Mucosa of rectum (tissue), 2 donors: ENCODE measurements around the gene ARL11.
"Not testable (repeated sequence)": the region's sequence is repeated elsewhere in the genome, so short reads cannot be mapped to it uniquely, and the experiment has no call there.

Experiments used
- H3K27ac ChIP-seq, 2 donors: one replicate each; pipeline ENCODE4 v1.7.0; 2013; ENCODE audit warnings: inconsistent platforms in 2 of 2, low read depth in 2 of 2, low read length in 2 of 2
- H3K27me3 ChIP-seq, 2 donors: one replicate each; pipeline ENCODE4 v1.7.0; 2013; ENCODE audit warnings: low read length in 2 of 2; ENCODE audit not compliant: control insufficient read depth in 2 of 2, insufficient read depth in 2 of 2
- H3K36me3 ChIP-seq, 2 donors: one replicate each; pipeline ENCODE4 v1.7.0; 2013; ENCODE audit warnings: low read length in 2 of 2; ENCODE audit not compliant: control insufficient read depth in 2 of 2, insufficient read depth in 2 of 2
- H3K4me1 ChIP-seq, 2 donors: one replicate each; pipeline ENCODE4 v1.7.0; 2013; ENCODE audit warnings: low read length in 2 of 2, mild to moderate bottlenecking in 1 of 2; ENCODE audit not compliant: control insufficient read depth in 2 of 2, insufficient read depth in 2 of 2
- H3K4me3 ChIP-seq, 2 donors: one replicate each; pipeline ENCODE4 v1.7.0; 2013; ENCODE audit warnings: low read length in 2 of 2
- H3K9ac ChIP-seq, 2 donors: one replicate each; pipeline ENCODE4 v1.7.0; 2013; ENCODE audit warnings: low read length in 2 of 2, low read depth in 1 of 2, mild to moderate bottlenecking in 1 of 2
- H3K9me3 ChIP-seq, 2 donors: one replicate each; pipeline ENCODE4 v1.7.0; 2013; ENCODE audit warnings: low read length in 2 of 2; ENCODE audit not compliant: control insufficient read depth in 2 of 2
- donor health status: healthy.
- donor health status: Normal muscosa, but diverticular disease.

Gene ARL11

GRCh38 chr13:49594576-49594975 is 33.7 kb upstream of the ARL11 start:
- Histone ChIP-seq H3K9me3 (no peaks in the 10 kb centered on the region), H3K4me3 (no peak overlapping the region), H3K27me3 (no peaks in the 10 kb centered on the region), H3K36me3 (no peaks in the 10 kb centered on the region), H3K9ac (no peak overlapping the region), H3K27ac (no peak overlapping the region), H3K4me1 (no peaks in the 10 kb centered on the region)

GRCh38 chr13:49596221-49596620 is 32.1 kb upstream of the ARL11 start:
- Histone ChIP-seq H3K9ac (no peak overlapping the region), H3K9me3 (no peaks in the 10 kb centered on the region), H3K4me3 (no peak overlapping the region), H3K27ac (no peak overlapping the region), H3K36me3 (no peaks in the 10 kb centered on the region), H3K4me1 (no peaks in the 10 kb centered on the region), H3K27me3 (no peaks in the 10 kb centered on the region)

- H3K9me3 ChIP-seq, result no peaks in the 10 kb centered on the region
- no peak overlapping the region for H3K9ac ChIP-seq
- H3K4me3 ChIP-seq, result no peak overlapping the region
- H3K4me1 ChIP-seq, result peaks cover 0 to 3% of the 10 kb centered on the region in 2 donors
- H3K27ac ChIP-seq, result no peak overlapping the region
- H3K27me3 ChIP-seq, result no peaks in the 10 kb centered on the region
- no peaks in the 10 kb centered on the region for H3K36me3 ChIP-seq
Measured at GRCh38 chr13:49597043-49597641, 31.2 kb upstream of the ARL11 start.

DNA sequence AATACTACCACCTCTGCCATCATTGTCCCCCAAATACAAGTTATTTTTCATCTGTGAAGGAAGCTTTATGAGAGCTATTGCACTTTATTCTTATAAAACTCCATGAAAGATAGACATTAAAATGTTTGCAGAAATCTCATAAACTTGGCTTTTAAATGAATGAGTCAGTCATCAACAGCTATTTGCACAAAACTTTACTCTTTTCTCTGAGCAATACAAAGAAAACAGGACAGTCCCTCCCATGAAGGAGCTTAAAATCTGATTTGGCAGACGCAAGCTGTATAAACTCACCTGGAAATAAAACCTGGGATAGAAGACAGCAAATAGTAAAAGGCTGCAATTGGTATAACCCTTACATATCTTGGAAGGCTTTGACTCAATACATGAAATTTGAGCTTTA is 26.3 kb upstream of the ARL11 start:
- H3K4me1 ChIP-seq, result peaks cover 3 to 14% of the 10 kb centered on the region in 2 donors
- H3K9ac ChIP-seq, result no peak overlapping the region
- no peak overlapping the region for H3K27ac ChIP-seq
- H3K4me3 ChIP-seq, result no peak overlapping the region
- H3K36me3 ChIP-seq, result no peaks in the 10 kb centered on the region
- no peaks in the 10 kb centered on the region for H3K27me3 ChIP-seq
- H3K9me3 ChIP-seq, result no peaks in the 10 kb centered on the region

- not testable (repeated sequence) for H3K27me3 ChIP-seq, H3K9ac ChIP-seq, H3K36me3 ChIP-seq, H3K4me3 ChIP-seq, H3K27ac ChIP-seq, H3K9me3 ChIP-seq
- H3K4me1 ChIP-seq, result peaks cover 3 to 14% of the 10 kb centered on the region in 2 donors
Measured at GRCh38 chr13:49602615-49603014, 25.7 kb upstream of the ARL11 start.

GRCh38 chr13:49604570-49604969 is 23.7 kb upstream of the ARL11 start:
- H3K27ac ChIP-seq, result no peak overlapping the region
- H3K36me3 ChIP-seq, result no peaks in the 10 kb centered on the region
- H3K4me1 ChIP-seq, result peaks cover 3 to 14% of the 10 kb centered on the region in 2 donors
- H3K4me3 ChIP-seq, result no peak overlapping the region
- H3K27me3 ChIP-seq, result no peaks in the 10 kb centered on the region
- no peaks in the 10 kb centered on the region for H3K9me3 ChIP-seq
- H3K9ac ChIP-seq, result no peak overlapping the region

- peak overlapping the region; percentile 40 to 68 for H3K4me3 ChIP-seq
- H3K9ac ChIP-seq, result peak overlapping the region in 1 of 2 donors; percentile 13
- no peaks in the 10 kb centered on the region for H3K36me3 ChIP-seq
- H3K9me3 ChIP-seq, result no peaks in the 10 kb centered on the region
- H3K27ac ChIP-seq, result no peak overlapping the region
- peaks cover 3 to 13% of the 10 kb centered on the region in 2 donors for H3K4me1 ChIP-seq
- H3K27me3 ChIP-seq, result no peaks in the 10 kb centered on the region
Measured at GRCh38 chr13:49606747-49607648, 21.3 kb upstream of the ARL11 start.

- Histone ChIP-seq H3K27ac (no peak overlapping the region), H3K36me3 (no peaks in the 10 kb centered on the region), H3K27me3 (no peaks in the 10 kb centered on the region)
Measured at GRCh38 chr13:49607761-49608160, 20.5 kb upstream of the ARL11 start.

DNA sequence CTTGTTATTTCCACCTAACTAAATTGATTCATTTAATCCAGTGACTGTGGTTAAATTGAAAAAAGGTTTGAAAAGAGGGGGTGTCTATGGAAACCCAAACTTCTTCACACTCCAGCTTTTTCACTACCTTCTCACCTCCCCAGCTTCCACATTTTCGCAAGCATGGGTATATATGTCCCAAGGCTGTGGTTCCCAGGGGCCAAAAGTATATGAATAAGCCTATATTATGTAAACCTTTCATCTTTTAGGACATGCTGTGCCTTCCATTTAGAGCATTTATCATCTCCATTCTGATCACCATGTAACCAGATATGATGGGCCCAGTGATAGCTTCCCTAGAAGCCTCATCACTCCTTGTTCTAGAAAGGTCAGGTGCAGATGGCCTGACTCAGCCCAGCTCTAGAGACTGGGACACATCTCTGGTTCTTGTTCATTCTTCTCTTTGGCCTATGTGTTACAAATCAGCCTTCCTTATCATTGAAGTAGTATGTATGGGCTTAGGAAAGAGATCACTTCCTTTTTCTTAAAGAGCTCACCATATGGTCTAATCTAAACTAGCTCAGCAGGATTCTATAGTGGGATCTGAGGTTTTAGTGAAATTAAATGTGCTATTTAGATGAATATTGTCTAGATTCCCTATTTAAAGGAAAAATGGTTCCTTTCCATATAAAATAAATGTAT is 19.5 kb upstream of the ARL11 start:
- no peaks in the 10 kb centered on the region for H3K9me3 ChIP-seq
- H3K4me3 ChIP-seq, result no peak overlapping the region
- no peak overlapping the region for H3K27ac ChIP-seq
- no peaks in the 10 kb centered on the region for H3K36me3 ChIP-seq
- H3K9ac ChIP-seq, result no peak overlapping the region
- H3K4me1 ChIP-seq, result peaks cover 0 to 3% of the 10 kb centered on the region in 2 donors
- H3K27me3 ChIP-seq, result no peaks in the 10 kb centered on the region

More at GRCh38 chr13:49607761-49608160, 20.5 kb upstream of the ARL11 start:
- Histone ChIP-seq H3K9ac (no peak overlapping the region), H3K9me3 (no peaks in the 10 kb centered on the region), H3K4me1 (peaks cover 3 to 8% of the 10 kb centered on the region in 2 donors), H3K4me3 (no peak overlapping the region)

DNA sequence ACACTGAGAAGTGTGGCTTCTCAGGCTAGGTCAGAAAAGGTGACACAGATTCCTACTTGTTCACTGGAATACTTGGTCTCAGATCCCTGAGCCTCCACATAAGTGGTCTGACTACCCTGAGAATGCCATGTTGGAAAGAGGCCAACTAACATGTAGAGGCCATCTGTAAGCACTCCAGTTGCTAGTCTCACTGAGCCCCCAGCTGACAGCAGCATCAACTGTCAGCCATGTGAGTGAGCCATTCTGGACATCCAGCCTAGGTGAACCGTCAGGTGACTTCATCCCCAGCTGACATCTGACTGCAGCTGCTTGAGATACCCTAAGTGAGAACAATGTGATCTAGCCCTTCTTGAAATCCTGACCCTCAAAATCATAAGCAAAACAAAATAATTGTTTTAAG is 18.1 kb upstream of the ARL11 start:
- H3K36me3 ChIP-seq, result no peaks in the 10 kb centered on the region
- H3K27me3 ChIP-seq, result no peaks in the 10 kb centered on the region
- no peaks in the 10 kb centered on the region for H3K9me3 ChIP-seq
- H3K9ac ChIP-seq, result no peak overlapping the region
- H3K4me1 ChIP-seq, result no peaks in the 10 kb centered on the region
- H3K4me3 ChIP-seq, result no peak overlapping the region
- H3K27ac ChIP-seq, result no peak overlapping the region
